ENCODE results near the gene PRPF38B. TPM values are rescaled to one million over a fixed set of nuclear protein-coding genes. Genes with fewer than 3 reads are reported as not detected.

Gene PRPF38B
- total and polyA plus RNA-seq, 2 experiments from 2014 or later = 40.5 to 86.4 TPM

- peak within 1 kb of the TSS; percentile 74 for H3K4me3 ChIP-seq
- Mint-ChIP-seq H3K4me3 (peak within 1 kb of the TSS; percentile 75), H3K9me3 (no peaks in the 10 kb centered on the region; the same call in 2 of the 3 replicates), H3K36me3 (ENCODE audit: low read depth) (no peaks in the 10 kb centered on the region), H3K4me1 (no peaks in the 10 kb centered on the region), H3K27me3 (ENCODE audit: insufficient read depth, low read depth, poor library complexity) (peaks cover 18% of the 10 kb centered on the region), H3K27ac (0 out of 2 replicates have a peak within 1 kb of the TSS, but pooled peaks have one; percentile 78)
- no peaks in the 10 kb centered on the region for H3F3A ChIP-seq (replicated peaks; ENCODE audit: low read depth)
- H3K27ac ChIP-seq (ENCODE audit: low read depth) = no peak within 1 kb of the TSS
- H3K4me1 ChIP-seq (ENCODE audit: insufficient read depth) = no peaks in the 10 kb centered on the region; the same call in 1 of the 2 replicates
- H2AFZ ChIP-seq = peak within 1 kb of the TSS; percentile 95
- no peaks in the 10 kb centered on the region for H3K9me2 ChIP-seq (ENCODE audit: insufficient read depth)
- peaks cover 21% of the 10 kb centered on the region for H3K27me3 ChIP-seq (ENCODE audit: insufficient read depth)
- ATAC-seq = peak; percentile 89
- TF ChIP-seq CREB1 (CRISPR knock-in tag; IDR thresholded peaks at IDR 0.05; ENCODE audit: low read depth) = peak; percentile 82
- peak; percentile 62; the same call in 1 of the 2 replicates for TF ChIP-seq POLR2AphosphoS5 (IDR thresholded peaks at IDR 0.05; ENCODE audit: low read depth)
- no peak for TF ChIP-seq ZNF331 (CRISPR knock-in tag; IDR thresholded peaks at IDR 0.05; ENCODE audit: low read depth)
- H3K36me3 ChIP-seq (ENCODE audit: insufficient read depth) = no peaks in the 10 kb centered on the region
- H3K4me2 ChIP-seq = peak within 1 kb of the TSS; percentile 92
- no peaks in the 10 kb centered on the region for H3K79me2 ChIP-seq (replicated peaks; ENCODE audit: insufficient read depth)
- H4K20me1 ChIP-seq (replicated peaks; ENCODE audit: insufficient read depth) = no peaks in the 10 kb centered on the region
- DNase-seq (ENCODE audit: low spot score) = peak; percentile 82
These were observed 31.0 kb upstream of the PRPF38B start, which contains the start of gene HENMT1 for GRCh38 chr1:108661030-108661609. Gene HENMT1 (minus strand): TSS chr1:108661093. CDS start chr1:108659884, 1,209 bp downstream.

DNA sequence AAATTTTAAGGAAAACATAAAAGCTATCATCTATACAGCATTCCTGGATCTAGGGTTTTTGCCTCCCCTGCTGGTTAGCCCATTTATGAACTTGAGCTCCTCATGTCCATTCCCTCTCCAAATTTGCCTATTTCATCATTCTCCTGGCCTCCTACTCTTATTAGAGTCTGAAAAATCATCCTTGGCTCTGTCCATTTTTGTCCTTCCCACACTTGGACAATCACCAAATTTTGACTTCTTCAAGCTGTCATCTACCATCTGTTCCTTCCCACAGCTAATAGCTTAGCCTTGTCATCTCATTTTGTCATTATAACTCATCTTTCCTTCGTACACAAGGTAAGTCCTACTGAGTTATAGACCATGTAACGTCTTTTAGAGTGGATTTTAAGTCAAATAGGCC is 29.0 kb upstream of the PRPF38B start:
- H3K9me3 Mint-ChIP-seq = peaks cover 3% of the 10 kb centered on the region; the same call in 2 of the 3 replicates
- H3K4me3 ChIP-seq = no peak overlapping the region
- H3K27me3 Mint-ChIP-seq (ENCODE audit: insufficient read depth, low read depth, poor library complexity) = peaks cover 16% of the 10 kb centered on the region
- H3K36me3 ChIP-seq (ENCODE audit: insufficient read depth) = no peaks in the 10 kb centered on the region
- no peaks in the 10 kb centered on the region for H3K79me2 ChIP-seq (replicated peaks; ENCODE audit: insufficient read depth)
- peaks cover 2% of the 10 kb centered on the region; the same call in 1 of the 3 replicates for H3K36me3 Mint-ChIP-seq (ENCODE audit: low read depth)
- H3K4me1 Mint-ChIP-seq = no peaks in the 10 kb centered on the region; the same call in 2 of the 3 replicates
- no peaks in the 10 kb centered on the region for H4K20me1 ChIP-seq (replicated peaks; ENCODE audit: insufficient read depth)
- no peak for DNase-seq (ENCODE audit: low spot score)
- H3K27ac ChIP-seq (ENCODE audit: low read depth) = no peak overlapping the region
- H3K4me3 Mint-ChIP-seq = no peak overlapping the region
- no peak overlapping the region for H3K4me2 ChIP-seq
- no peak for ATAC-seq
- no peaks in the 10 kb centered on the region for H3K9me2 ChIP-seq (ENCODE audit: insufficient read depth)
- H3K27ac Mint-ChIP-seq = no peak overlapping the region
- no peaks in the 10 kb centered on the region for H3F3A ChIP-seq (replicated peaks; ENCODE audit: low read depth)
- H3K27me3 ChIP-seq (ENCODE audit: insufficient read depth) = peaks cover 21% of the 10 kb centered on the region
- TF ChIP-seq JUNB (IDR thresholded peaks at IDR 0.05; ENCODE audit: unreplicated experiment) (no peak), CREB1 (CRISPR knock-in tag; IDR thresholded peaks at IDR 0.05; ENCODE audit: low read depth) (no peak)
- TF ChIP-seq, protein P1, sequence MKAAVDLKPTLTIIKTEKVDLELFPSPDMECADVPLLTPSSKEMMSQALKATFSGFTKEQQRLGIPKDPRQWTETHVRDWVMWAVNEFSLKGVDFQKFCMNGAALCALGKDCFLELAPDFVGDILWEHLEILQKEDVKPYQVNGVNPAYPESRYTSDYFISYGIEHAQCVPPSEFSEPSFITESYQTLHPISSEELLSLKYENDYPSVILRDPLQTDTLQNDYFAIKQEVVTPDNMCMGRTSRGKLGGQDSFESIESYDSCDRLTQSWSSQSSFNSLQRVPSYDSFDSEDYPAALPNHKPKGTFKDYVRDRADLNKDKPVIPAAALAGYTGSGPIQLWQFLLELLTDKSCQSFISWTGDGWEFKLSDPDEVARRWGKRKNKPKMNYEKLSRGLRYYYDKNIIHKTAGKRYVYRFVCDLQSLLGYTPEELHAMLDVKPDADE (IDR thresholded peaks at IDR 0.05) = no peak
- H3K4me1 ChIP-seq (ENCODE audit: insufficient read depth) = no peaks in the 10 kb centered on the region; the same call in 1 of the 2 replicates
- no peak overlapping the region for H2AFZ ChIP-seq

DNA sequence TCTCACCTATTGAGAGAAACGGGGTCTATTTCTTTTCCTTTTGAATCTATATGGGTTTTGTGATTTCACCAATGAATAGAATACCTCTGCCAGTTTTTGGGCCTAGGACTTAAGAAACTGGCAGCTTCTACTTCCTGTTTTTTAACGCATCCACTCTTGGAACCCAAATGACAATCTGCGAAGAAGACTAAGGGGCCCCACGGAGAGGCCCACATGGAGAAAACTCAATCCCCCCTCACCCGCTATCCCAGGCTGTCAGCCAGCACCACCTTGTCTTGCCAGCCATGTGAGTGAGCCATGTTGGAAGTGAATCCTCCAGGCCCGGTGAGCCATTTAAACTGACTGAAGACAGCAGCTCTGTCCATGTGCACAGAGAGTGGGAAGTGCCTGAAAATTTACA is 27.6 kb upstream of the PRPF38B start:
- no peak overlapping the region for H3K4me2 ChIP-seq
- H3K4me3 Mint-ChIP-seq = no peak overlapping the region
- no peak overlapping the region for H3K4me3 ChIP-seq
- TF ChIP-seq, protein P2, sequence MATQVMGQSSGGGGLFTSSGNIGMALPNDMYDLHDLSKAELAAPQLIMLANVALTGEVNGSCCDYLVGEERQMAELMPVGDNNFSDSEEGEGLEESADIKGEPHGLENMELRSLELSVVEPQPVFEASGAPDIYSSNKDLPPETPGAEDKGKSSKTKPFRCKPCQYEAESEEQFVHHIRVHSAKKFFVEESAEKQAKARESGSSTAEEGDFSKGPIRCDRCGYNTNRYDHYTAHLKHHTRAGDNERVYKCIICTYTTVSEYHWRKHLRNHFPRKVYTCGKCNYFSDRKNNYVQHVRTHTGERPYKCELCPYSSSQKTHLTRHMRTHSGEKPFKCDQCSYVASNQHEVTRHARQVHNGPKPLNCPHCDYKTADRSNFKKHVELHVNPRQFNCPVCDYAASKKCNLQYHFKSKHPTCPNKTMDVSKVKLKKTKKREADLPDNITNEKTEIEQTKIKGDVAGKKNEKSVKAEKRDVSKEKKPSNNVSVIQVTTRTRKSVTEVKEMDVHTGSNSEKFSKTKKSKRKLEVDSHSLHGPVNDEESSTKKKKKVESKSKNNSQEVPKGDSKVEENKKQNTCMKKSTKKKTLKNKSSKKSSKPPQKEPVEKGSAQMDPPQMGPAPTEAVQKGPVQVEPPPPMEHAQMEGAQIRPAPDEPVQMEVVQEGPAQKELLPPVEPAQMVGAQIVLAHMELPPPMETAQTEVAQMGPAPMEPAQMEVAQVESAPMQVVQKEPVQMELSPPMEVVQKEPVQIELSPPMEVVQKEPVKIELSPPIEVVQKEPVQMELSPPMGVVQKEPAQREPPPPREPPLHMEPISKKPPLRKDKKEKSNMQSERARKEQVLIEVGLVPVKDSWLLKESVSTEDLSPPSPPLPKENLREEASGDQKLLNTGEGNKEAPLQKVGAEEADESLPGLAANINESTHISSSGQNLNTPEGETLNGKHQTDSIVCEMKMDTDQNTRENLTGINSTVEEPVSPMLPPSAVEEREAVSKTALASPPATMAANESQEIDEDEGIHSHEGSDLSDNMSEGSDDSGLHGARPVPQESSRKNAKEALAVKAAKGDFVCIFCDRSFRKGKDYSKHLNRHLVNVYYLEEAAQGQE (IDR thresholded peaks at IDR 0.05; ENCODE audit: unreplicated experiment) = no peak
- TF ChIP-seq, protein P1 (IDR thresholded peaks at IDR 0.05) = no peak
- TF ChIP-seq CREB1 (CRISPR knock-in tag; IDR thresholded peaks at IDR 0.05; ENCODE audit: low read depth) = no peak
- no peak for TF ChIP-seq JUNB (IDR thresholded peaks at IDR 0.05; ENCODE audit: unreplicated experiment)
- TF ChIP-seq STAT1 (IDR thresholded peaks at IDR 0.05; ENCODE audit: unreplicated experiment) = no peak
- no peak for TF ChIP-seq EZH2 (IDR thresholded peaks at IDR 0.05; ENCODE audit: low read depth, unreplicated experiment)
- TF ChIP-seq, protein P3, sequence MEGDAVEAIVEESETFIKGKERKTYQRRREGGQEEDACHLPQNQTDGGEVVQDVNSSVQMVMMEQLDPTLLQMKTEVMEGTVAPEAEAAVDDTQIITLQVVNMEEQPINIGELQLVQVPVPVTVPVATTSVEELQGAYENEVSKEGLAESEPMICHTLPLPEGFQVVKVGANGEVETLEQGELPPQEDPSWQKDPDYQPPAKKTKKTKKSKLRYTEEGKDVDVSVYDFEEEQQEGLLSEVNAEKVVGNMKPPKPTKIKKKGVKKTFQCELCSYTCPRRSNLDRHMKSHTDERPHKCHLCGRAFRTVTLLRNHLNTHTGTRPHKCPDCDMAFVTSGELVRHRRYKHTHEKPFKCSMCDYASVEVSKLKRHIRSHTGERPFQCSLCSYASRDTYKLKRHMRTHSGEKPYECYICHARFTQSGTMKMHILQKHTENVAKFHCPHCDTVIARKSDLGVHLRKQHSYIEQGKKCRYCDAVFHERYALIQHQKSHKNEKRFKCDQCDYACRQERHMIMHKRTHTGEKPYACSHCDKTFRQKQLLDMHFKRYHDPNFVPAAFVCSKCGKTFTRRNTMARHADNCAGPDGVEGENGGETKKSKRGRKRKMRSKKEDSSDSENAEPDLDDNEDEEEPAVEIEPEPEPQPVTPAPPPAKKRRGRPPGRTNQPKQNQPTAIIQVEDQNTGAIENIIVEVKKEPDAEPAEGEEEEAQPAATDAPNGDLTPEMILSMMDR (conservative IDR thresholded peaks at IDR 0.05; ENCODE audit: low read depth in 2 of 2) = no peak
- no peak for TF ChIP-seq ZNF114 (CRISPR knock-in tag; IDR thresholded peaks at IDR 0.05)

More for the DNA sequence above, 27.6 kb upstream of the PRPF38B start:
- Histone ChIP-seq H4K20me1 (replicated peaks; ENCODE audit: insufficient read depth) (no peaks in the 10 kb centered on the region), H3K27ac (ENCODE audit: low read depth) (no peak overlapping the region), H3F3A (replicated peaks; ENCODE audit: low read depth) (no peaks in the 10 kb centered on the region), H3K36me3 (ENCODE audit: insufficient read depth) (no peaks in the 10 kb centered on the region), H2AFZ (no peak overlapping the region), H3K79me2 (replicated peaks; ENCODE audit: insufficient read depth) (no peaks in the 10 kb centered on the region), H3K4me1 (ENCODE audit: insufficient read depth) (no peaks in the 10 kb centered on the region; the same call in 1 of the 2 replicates), H3K27me3 (ENCODE audit: insufficient read depth) (peaks cover 21% of the 10 kb centered on the region), H3K9me2 (ENCODE audit: insufficient read depth) (no peaks in the 10 kb centered on the region)
- DNase-seq (ENCODE audit: low spot score) (no peak), ATAC-seq (no peak)
- peaks cover 9% of the 10 kb centered on the region; the same call in 2 of the 3 replicates for H3K9me3 Mint-ChIP-seq
- H3K27ac Mint-ChIP-seq = no peak overlapping the region
- H3K4me1 Mint-ChIP-seq = no peaks in the 10 kb centered on the region; the same call in 2 of the 3 replicates
- peaks cover 20% of the 10 kb centered on the region for H3K27me3 Mint-ChIP-seq (ENCODE audit: insufficient read depth, low read depth, poor library complexity)
- peaks cover 2% of the 10 kb centered on the region; the same call in 1 of the 3 replicates for H3K36me3 Mint-ChIP-seq (ENCODE audit: low read depth)
